ENCODE measurements around the gene ORC6.

ORC6 gene, protein sequence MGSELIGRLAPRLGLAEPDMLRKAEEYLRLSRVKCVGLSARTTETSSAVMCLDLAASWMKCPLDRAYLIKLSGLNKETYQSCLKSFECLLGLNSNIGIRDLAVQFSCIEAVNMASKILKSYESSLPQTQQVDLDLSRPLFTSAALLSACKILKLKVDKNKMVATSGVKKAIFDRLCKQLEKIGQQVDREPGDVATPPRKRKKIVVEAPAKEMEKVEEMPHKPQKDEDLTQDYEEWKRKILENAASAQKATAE

DNA sequence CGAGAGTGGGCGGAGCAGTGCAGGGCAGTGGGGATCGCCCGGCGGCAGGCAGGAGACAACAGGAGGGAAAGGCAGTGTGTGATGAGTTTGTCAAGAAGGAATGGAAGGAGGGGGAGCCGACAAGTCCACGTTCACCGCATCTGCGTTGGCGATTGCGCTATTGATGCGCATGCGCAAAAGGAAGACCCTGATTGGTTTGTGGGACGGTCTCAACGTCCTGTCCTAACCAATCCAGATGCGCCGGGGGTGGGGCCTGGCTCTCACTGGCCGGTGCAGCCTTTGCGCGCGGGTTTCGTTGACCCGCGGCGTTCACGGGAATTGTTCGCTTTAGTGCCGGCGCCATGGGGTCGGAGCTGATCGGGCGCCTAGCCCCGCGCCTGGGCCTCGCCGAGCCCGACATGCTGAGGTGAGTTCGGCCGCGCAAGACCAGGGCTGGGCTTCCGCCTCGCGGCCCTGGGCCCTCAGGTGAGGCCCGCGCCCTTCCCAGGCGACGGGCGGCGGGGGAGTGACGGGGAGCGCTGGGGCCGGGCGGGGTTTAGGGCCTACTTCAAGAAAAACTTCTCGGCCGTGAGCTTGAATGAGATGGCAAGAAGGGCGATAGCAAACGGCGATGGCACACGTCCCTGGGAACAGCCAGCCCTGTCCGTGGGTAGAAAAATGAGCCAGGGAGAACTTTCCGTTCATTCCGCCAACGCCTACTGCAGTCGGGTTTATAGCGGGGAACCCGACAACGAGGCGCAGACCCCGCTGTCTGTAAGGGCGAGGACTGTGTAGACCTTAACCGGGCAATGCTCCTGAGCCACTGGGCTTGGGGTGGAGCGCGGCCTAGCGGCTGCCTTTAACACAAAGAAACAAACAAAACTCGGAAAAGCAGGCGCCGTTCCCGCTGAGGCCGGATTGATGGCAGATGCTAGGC is at the start of gene ORC6:
Gene ORC6 (plus strand): TSS at position 295 of the 916 bp plus-strand sequence. CDS start 47 bp downstream, at position 342.
- TF ChIP-seq CTCF (IDR thresholded peaks at IDR 0.05; ENCODE audit: low read length), result peak; percentile 77
- TF ChIP-seq EZH2 (IDR thresholded peaks at IDR 0.05; ENCODE audit: borderline replicate concordance, low read length), result no peak
- no peak within 1 kb of the TSS for H2AFZ ChIP-seq (ENCODE audit: low read length)
- no peaks in the 10 kb centered on the region for H4K20me1 ChIP-seq (ENCODE audit: insufficient read depth, low read length)
- peak within 1 kb of the TSS; percentile 74 for H3K4me3 ChIP-seq (ENCODE audit: low read depth, low read length, poor library complexity, severe bottlenecking)
- peak within 1 kb of the TSS; percentile 77 for H3K9ac ChIP-seq (ENCODE audit: low read length)
- H3K9me2 ChIP-seq (ENCODE audit: low read depth, low read length), result no peaks in the 10 kb centered on the region
- peak within 1 kb of the TSS; percentile 93 for H3K4me2 ChIP-seq (ENCODE audit: low read length)
- peaks cover 62% of the 10 kb centered on the region for H3K79me2 ChIP-seq (ENCODE audit: insufficient read depth, low read length)
- H3K27me3 ChIP-seq (ENCODE audit: insufficient read depth, low read length), result no peaks in the 10 kb centered on the region
- peaks cover 33% of the 10 kb centered on the region for H3K36me3 ChIP-seq (ENCODE audit: insufficient read depth, low read length)
- no peaks in the 10 kb centered on the region for H3K9me3 ChIP-seq (ENCODE audit: low read length)
- peaks cover 50% of the 10 kb centered on the region for H3K4me1 ChIP-seq (ENCODE audit: insufficient read depth, low read length, severe bottlenecking)
- no peaks in the 10 kb centered on the region for H3F3A ChIP-seq (ENCODE audit: insufficient read depth, low read length)
- H3K27ac ChIP-seq (ENCODE audit: low read depth, low read length, poor library complexity, severe bottlenecking), result peak within 1 kb of the TSS; percentile 86

DNA sequence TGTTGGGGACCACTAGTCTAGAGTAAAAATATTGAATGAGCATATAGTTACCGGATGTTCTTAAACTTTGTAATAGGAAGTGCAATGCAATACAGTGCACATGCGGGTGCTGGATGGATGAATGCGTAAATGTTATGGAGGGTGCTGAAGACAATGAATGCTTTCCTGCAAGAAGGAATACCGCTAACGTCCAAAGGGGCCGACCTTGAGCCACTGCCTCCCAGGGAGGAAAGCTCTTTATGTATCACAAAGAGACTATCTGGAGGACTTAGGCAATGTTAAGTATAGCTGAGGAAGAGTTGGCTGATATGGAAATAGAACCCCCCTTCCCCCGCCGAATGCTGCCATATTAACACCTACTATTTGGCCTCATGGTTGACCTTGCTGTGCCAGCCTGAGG is 40.8 kb upstream of the ORC6 start:
- Histone ChIP-seq H3K4me1 (ENCODE audit: insufficient read depth, low read length, severe bottlenecking) (no peaks in the 10 kb centered on the region), H2AFZ (ENCODE audit: low read length) (no peak overlapping the region)
- TF ChIP-seq CTCF (IDR thresholded peaks at IDR 0.05; ENCODE audit: low read length) (no peak), EZH2 (IDR thresholded peaks at IDR 0.05; ENCODE audit: borderline replicate concordance, low read length) (no peak)

GRCh38 chr16:46649588-46650253 is 39.7 kb upstream of the ORC6 start:
- no peaks in the 10 kb centered on the region for H3K79me2 ChIP-seq (ENCODE audit: insufficient read depth, low read length)
- H3K27me3 ChIP-seq (ENCODE audit: insufficient read depth, low read length), result no peaks in the 10 kb centered on the region
- no peaks in the 10 kb centered on the region for H3K9me2 ChIP-seq (ENCODE audit: low read depth, low read length)
- no peak overlapping the region for H2AFZ ChIP-seq (ENCODE audit: low read length)
- no peak overlapping the region for H3K9ac ChIP-seq (ENCODE audit: low read length)
- no peak overlapping the region for H3K4me3 ChIP-seq (ENCODE audit: low read depth, low read length, poor library complexity, severe bottlenecking)
- H4K20me1 ChIP-seq (ENCODE audit: insufficient read depth, low read length), result no peaks in the 10 kb centered on the region
- H3K36me3 ChIP-seq (ENCODE audit: insufficient read depth, low read length), result no peaks in the 10 kb centered on the region
- TF ChIP-seq CTCF (IDR thresholded peaks at IDR 0.05; ENCODE audit: low read length) (no peak), EZH2 (IDR thresholded peaks at IDR 0.05; ENCODE audit: borderline replicate concordance, low read length) (no peak)
- H3K9me3 ChIP-seq (ENCODE audit: low read length), result no peaks in the 10 kb centered on the region
- no peak overlapping the region for H3K4me2 ChIP-seq (ENCODE audit: low read length)
- H3K27ac ChIP-seq (ENCODE audit: low read depth, low read length, poor library complexity, severe bottlenecking), result no peak overlapping the region
- no peaks in the 10 kb centered on the region for H3F3A ChIP-seq (ENCODE audit: insufficient read depth, low read length)
- H3K4me1 ChIP-seq (ENCODE audit: insufficient read depth, low read length, severe bottlenecking), result no peaks in the 10 kb centered on the region

More for the DNA sequence above, 40.8 kb upstream of the ORC6 start:
- no peak overlapping the region for H3K4me2 ChIP-seq (ENCODE audit: low read length)
- H3K9me3 ChIP-seq (ENCODE audit: low read length), result no peaks in the 10 kb centered on the region
- no peaks in the 10 kb centered on the region for H3F3A ChIP-seq (ENCODE audit: insufficient read depth, low read length)
- no peak overlapping the region for H3K9ac ChIP-seq (ENCODE audit: low read length)
- no peaks in the 10 kb centered on the region for H4K20me1 ChIP-seq (ENCODE audit: insufficient read depth, low read length)
- H3K9me2 ChIP-seq (ENCODE audit: low read depth, low read length), result no peaks in the 10 kb centered on the region
- H3K27me3 ChIP-seq (ENCODE audit: insufficient read depth, low read length), result no peaks in the 10 kb centered on the region
- no peak overlapping the region for H3K27ac ChIP-seq (ENCODE audit: low read depth, low read length, poor library complexity, severe bottlenecking)
- H3K36me3 ChIP-seq (ENCODE audit: insufficient read depth, low read length), result no peaks in the 10 kb centered on the region
- no peaks in the 10 kb centered on the region for H3K79me2 ChIP-seq (ENCODE audit: insufficient read depth, low read length)
- H3K4me3 ChIP-seq (ENCODE audit: low read depth, low read length, poor library complexity, severe bottlenecking), result no peak overlapping the region

Data from OCI-LY1 (cell line).